Thyroid gland (tissue), 4 donors: ENCODE results near the gene ADORA2B.

Source experiments
- POLR2A ChIP-seq, 2 donors: fragments of 450-650 bp; IDR thresholded peaks; one replicate each; pipeline ENCODE4 v1.6.1; 2017; ENCODE audit warnings: antibody characterized with exemption in 2 of 2, mild to moderate bottlenecking in 2 of 2, moderate library complexity in 1 of 2
- TF ChIP-seq, protein P1 (sequence below), 6 experiments: fragments of 200-600 bp in 3 of 6; fragments of 450-650 bp in 3 of 6; sonication (generic) in 3 of 6; IDR thresholded peaks; one replicate each; pipeline ENCODE4 v1.5.1; 2016 to 2019; ENCODE audit warnings: antibody characterized with exemption in 6 of 6, mild to moderate bottlenecking in 2 of 6, inconsistent platforms in 1 of 6, moderate library complexity in 1 of 6

DNA sequence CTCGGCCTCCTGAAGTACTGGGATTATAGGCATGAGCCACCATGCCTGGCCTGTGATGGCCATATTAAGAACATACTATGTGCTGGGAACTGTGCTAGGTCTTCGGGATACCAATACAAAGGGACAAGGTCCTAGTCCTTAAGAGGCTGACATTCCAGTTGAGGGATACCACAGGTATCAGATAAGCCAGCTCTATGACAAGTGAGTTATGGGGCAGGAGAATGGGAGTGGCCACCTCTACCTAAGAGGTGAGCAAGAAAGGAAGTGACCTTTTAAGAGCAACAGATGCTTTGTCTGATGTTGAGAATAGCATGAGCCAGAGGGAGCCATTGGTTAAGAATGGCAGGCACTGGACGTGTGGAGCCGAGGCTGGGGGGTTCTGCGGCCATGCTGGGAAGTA, 27.0 kb downstream of the ADORA2B start:
- TF ChIP-seq, protein P1, sequence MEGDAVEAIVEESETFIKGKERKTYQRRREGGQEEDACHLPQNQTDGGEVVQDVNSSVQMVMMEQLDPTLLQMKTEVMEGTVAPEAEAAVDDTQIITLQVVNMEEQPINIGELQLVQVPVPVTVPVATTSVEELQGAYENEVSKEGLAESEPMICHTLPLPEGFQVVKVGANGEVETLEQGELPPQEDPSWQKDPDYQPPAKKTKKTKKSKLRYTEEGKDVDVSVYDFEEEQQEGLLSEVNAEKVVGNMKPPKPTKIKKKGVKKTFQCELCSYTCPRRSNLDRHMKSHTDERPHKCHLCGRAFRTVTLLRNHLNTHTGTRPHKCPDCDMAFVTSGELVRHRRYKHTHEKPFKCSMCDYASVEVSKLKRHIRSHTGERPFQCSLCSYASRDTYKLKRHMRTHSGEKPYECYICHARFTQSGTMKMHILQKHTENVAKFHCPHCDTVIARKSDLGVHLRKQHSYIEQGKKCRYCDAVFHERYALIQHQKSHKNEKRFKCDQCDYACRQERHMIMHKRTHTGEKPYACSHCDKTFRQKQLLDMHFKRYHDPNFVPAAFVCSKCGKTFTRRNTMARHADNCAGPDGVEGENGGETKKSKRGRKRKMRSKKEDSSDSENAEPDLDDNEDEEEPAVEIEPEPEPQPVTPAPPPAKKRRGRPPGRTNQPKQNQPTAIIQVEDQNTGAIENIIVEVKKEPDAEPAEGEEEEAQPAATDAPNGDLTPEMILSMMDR (IDR thresholded peaks at IDR 0.05) = no peak
- no peak for TF ChIP-seq POLR2A (IDR thresholded peaks at IDR 0.05)
